ENCODE results near the gene TBX5.

Gene TBX5

DNA sequence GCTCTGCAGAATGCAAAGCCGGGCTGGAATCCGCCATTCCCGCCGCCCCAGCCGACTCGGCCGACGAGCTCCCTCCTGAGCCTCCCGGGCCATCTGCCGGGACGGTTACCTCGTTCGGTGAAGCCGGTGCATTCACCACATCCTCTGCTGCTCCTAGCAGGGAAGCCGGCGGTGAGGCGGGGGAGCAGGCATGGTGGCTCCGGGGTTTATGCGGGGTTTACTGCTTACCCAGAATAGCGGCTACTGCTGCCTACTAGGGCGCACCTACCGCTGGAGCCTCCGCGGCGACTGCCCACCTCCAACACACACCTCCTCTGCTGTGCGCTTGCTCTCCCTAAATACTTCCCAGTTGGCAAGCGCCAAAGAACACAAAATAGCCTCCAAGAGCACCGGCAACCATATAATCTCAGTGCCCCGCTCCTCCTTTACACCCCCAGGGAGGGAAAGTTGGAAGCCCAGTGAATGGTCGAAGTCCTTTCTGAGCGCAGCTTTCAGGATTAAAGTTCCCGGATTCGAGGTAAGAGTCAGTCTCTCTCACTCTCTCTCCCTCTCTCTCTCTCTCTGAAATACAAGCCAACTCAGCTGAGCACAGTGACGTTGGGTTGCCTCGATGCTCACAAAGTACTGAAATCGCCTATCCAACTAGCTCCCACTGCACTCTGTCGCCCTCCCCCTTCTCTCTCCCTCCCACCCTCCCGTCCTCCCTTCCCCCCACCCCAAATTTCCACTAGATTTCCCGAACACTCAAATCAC is at the start of gene TBX5:
Gene TBX5 (minus strand): TSS at position 626 of the 753 bp plus-strand sequence. CDS start 2,246 bp downstream, outside the sequence.
- peak; percentile 30 for DNase-seq (ENCODE audit: low spot score)
- TF ChIP-seq, protein P1, sequence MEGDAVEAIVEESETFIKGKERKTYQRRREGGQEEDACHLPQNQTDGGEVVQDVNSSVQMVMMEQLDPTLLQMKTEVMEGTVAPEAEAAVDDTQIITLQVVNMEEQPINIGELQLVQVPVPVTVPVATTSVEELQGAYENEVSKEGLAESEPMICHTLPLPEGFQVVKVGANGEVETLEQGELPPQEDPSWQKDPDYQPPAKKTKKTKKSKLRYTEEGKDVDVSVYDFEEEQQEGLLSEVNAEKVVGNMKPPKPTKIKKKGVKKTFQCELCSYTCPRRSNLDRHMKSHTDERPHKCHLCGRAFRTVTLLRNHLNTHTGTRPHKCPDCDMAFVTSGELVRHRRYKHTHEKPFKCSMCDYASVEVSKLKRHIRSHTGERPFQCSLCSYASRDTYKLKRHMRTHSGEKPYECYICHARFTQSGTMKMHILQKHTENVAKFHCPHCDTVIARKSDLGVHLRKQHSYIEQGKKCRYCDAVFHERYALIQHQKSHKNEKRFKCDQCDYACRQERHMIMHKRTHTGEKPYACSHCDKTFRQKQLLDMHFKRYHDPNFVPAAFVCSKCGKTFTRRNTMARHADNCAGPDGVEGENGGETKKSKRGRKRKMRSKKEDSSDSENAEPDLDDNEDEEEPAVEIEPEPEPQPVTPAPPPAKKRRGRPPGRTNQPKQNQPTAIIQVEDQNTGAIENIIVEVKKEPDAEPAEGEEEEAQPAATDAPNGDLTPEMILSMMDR (IDR thresholded peaks at IDR 0.05; ENCODE audit: extremely low read depth, missing control alignments) = no peak

DNA sequence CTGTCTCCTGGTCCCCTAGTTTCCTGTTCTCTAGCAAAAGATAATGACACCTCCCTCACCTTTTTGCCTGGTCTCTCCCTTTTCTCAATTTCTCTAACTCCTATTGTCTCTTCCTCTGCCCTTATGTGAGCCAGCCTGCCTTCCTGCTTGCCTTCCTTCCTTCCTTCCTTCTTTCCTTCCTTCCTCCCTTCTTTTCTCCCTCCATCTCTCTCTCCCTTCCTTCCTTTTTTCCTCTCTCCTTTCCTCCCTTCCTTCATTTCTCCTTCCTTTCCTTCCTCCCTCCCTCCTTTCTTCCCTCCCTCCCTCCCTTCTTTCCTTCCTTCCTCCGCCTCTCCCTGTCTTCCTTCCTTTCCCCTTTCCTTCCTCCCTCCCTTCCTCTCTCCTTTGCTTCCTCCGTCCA is 45.7 kb upstream of the TBX5 start:
- TF ChIP-seq, protein P1 (IDR thresholded peaks at IDR 0.05; ENCODE audit: extremely low read depth, missing control alignments) = no peak
- DNase-seq (ENCODE audit: low spot score) = no peak

DNA sequence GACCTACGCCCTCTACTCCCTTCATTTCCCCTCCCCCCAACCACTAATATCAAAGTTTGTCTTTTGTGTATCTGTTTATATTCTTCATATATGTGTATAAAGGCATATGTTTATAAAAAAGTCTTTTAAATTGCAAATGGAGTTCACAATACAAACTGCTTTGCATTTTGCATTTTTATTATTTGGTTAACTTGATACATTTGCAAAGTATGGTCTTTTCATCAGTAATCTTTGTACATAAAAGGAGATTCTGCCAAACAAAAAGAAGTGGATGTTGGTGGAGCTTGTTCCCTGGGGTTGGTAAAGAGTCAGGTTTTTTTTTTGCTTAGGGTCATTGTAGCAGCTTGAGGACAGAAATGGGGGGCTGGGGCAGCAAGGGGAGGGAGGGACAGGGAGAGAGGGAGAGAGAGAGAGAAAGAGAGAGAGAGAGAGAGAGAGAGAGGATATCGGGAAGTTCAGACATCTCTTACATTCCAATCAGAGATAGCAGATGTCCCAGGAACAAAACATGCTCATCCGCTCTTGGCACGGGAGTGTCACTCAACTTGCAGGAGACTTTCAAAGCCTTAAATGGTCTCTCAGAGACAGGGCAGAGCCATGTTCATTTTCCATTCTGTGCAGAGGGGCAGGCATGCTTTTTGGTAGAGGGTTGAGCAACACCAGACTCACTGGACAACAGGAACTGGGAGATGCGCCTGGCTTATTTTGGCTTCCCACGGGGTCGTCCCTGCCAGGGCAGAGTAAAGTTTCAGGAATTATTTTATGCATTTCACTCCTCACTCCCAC is 44.8 kb upstream of the TBX5 start:
- TF ChIP-seq, protein P1 (IDR thresholded peaks at IDR 0.05; ENCODE audit: extremely low read depth, missing control alignments) = no peak
- DNase-seq (ENCODE audit: low spot score) = no peak

DNA sequence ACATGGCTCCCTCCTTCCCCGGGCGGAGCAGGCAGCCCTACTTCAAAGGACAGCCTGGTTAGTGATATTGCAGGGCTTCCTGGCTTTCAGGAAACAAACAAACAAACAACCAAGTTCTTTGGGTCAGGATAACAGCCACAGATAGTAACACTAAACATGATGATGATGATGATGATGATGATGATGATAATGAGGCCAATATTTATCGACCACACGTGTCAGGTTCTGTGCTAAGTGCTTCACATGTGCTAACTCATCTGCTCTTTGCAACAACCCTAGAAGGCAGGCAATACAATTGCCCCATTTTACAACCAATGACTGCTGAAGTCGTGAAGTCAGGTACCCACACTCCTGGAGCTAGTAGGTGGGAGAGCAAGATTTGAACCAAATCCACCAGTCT is 44.1 kb upstream of the TBX5 start:
- TF ChIP-seq, protein P1 (IDR thresholded peaks at IDR 0.05; ENCODE audit: extremely low read depth, missing control alignments) = no peak
- DNase-seq (ENCODE audit: low spot score) = no peak

DNA sequence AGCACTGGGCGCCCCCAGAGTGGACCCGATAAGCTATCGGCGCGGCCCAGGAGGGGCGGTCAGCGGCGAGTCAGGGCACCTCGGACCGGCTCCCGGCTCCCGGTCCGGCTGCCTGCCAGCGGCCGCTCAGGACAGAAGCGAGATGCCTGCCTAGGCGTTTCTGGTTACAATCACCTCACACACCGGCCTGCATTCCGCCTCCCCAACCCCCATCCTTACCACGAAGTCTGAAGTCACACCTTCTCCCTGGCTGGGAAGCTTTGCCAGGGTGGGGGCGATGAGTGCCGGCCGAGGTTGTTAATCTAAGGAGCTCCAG is 42.6 kb upstream of the TBX5 start:
- TF ChIP-seq, protein P1 (IDR thresholded peaks at IDR 0.05; ENCODE audit: extremely low read depth, missing control alignments) = no peak
- no peak for DNase-seq (ENCODE audit: low spot score)

DNA sequence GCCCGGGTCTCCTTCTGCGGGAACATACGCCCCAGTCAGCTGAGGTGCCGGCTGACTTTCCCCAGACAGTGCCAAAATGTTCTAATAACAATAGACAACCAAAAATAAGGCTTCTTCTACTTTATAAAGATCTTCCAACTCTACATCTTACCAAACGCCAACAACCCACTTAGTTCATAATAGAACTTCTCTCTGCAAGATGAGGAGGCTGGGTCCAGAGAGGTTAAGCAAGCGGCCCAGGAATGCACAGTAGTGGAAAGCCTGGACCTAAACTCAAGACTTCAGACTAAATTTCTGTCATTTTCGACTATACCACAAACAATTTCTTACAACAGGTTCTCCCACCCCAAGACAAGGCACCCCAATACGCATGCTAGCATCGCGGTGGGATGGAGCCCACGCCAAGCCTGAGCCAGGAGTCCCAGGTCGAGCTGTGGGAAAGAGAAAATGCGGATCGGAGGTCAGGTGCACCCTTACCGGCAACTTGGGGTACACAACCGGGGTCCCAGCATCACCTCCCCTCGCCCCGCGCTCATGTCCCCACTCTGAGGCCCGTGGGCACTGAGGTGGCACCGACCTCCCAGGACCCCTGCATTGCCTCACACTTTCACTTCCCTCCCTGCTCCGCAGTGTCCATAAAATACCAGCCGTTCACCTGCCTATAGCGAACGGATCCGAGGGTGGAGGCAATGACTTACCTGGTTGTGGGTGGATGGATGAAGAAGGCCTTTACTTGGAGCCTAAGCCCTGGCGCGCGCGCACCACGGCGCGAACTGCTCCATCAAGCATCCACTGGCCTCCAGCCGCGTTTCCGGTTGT is 42.1 kb upstream of the TBX5 start:
- DNase-seq (ENCODE audit: low spot score) = no peak
- TF ChIP-seq, protein P1 (IDR thresholded peaks at IDR 0.05; ENCODE audit: extremely low read depth, missing control alignments) = no peak

Measured in GM20000 (cell line).